A204.1 (cell line): ENCODE measurements around the gene CCDC92.
A peak's percentile ranks its signal among the peaks of the same experiment; 100 is the strongest.

Experiments used
- FAIRE-seq: peaks from 2 replicates; lab custom pipeline; 2012; peaks lifted over from hg19 to GRCh38; lab: Jason Lieb, UNC

CCDC92 gene

GRCh38 chr12:123908884-123909725 lies 63.5 kb downstream of the CCDC92 start:
- FAIRE-seq: no peak

GRCh38 chr12:123907726-123908476 lies 64.7 kb downstream of the CCDC92 start:
- FAIRE-seq: no peak

- no peak for FAIRE-seq
Measured at GRCh38 chr12:123906711-123907420, 65.8 kb downstream of the CCDC92 start.

- peak; percentile 91 for FAIRE-seq
Measured at GRCh38 chr12:123905319-123905925, 67.2 kb downstream of the CCDC92 start.

- FAIRE-seq: no peak
Measured at GRCh38 chr12:123903301-123904065, 69.1 kb downstream of the CCDC92 start.

GRCh38 chr12:123902821-123903220 lies 69.8 kb downstream of the CCDC92 start:
- no peak for FAIRE-seq

GRCh38 chr12:123900871-123901376 lies 71.7 kb downstream of the CCDC92 start:
- no peak for FAIRE-seq

GRCh38 chr12:123899368-123899767 lies 73.3 kb downstream of the CCDC92 start:
- FAIRE-seq: no peak

- FAIRE-seq: no peak
Measured at GRCh38 chr12:123898673-123899072, 74.0 kb downstream of the CCDC92 start.

GRCh38 chr12:123897221-123897620 lies 75.4 kb downstream of the CCDC92 start:
- no peak for FAIRE-seq

- no peak for FAIRE-seq
Measured at GRCh38 chr12:123896767-123897166, 75.9 kb downstream of the CCDC92 start.

GRCh38 chr12:123895451-123895850 lies 77.2 kb downstream of the CCDC92 start:
- FAIRE-seq: no peak

- no peak for FAIRE-seq
Measured at GRCh38 chr12:123894823-123895345, 77.7 kb downstream of the CCDC92 start.

GRCh38 chr12:123893276-123893675 lies 79.4 kb downstream of the CCDC92 start:
- FAIRE-seq: no peak

GRCh38 chr12:123892853-123893252 lies 79.8 kb downstream of the CCDC92 start:
- FAIRE-seq: no peak

GRCh38 chr12:123892180-123892559 lies 80.5 kb downstream of the CCDC92 start:
- no peak for FAIRE-seq

- no peak for FAIRE-seq
Measured at GRCh38 chr12:123891516-123892179, 81.0 kb downstream of the CCDC92 start.

- no peak for FAIRE-seq
Measured at GRCh38 chr12:123891011-123891410, 81.6 kb downstream of the CCDC92 start.

GRCh38 chr12:123890536-123890902 lies 82.1 kb downstream of the CCDC92 start:
- FAIRE-seq: no peak

- no peak for FAIRE-seq
Measured at GRCh38 chr12:123889848-123890535, 82.6 kb downstream of the CCDC92 start.
